ENCODE measurements around the gene CDH23. TPM values are rescaled to one million over a fixed set of nuclear protein-coding genes. Genes with fewer than 3 reads are reported as not detected.

The CDH23 gene
- total RNA-seq, 1 donor from 2014 or later, result 10.3 TPM

DNA sequence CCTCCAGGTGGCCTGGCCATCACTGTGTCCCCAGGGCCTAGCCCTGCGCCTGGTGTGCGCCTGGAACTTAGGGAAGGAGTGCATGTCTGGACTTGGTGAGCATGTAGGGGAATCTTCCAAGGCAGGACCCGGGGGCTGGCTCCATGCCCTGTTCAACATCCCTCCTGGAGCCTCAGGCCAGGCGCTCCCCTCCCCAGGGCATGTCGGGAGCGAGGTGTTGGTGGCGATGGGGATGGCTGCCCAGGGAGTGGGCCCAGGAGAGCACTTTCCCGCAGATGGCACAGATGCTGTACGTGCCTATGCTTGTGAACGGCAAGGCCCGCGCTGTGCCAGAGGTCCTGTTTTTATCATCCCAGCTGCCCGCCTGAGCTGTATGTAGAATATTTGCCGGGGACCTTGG, 55.0 kb downstream of the CDH23 start:
- intact Hi-C loops (cut with DNase I), result no loop called here
- Histone ChIP-seq H3K27me3 (no peaks in the 10 kb centered on the region), H3K27ac (no peak overlapping the region), H3K9me3 (no peaks in the 10 kb centered on the region), H3K36me3 (no peaks in the 10 kb centered on the region), H3K4me1 (no peaks in the 10 kb centered on the region), H3K4me3 (no peak overlapping the region)
- TF ChIP-seq, protein P1, sequence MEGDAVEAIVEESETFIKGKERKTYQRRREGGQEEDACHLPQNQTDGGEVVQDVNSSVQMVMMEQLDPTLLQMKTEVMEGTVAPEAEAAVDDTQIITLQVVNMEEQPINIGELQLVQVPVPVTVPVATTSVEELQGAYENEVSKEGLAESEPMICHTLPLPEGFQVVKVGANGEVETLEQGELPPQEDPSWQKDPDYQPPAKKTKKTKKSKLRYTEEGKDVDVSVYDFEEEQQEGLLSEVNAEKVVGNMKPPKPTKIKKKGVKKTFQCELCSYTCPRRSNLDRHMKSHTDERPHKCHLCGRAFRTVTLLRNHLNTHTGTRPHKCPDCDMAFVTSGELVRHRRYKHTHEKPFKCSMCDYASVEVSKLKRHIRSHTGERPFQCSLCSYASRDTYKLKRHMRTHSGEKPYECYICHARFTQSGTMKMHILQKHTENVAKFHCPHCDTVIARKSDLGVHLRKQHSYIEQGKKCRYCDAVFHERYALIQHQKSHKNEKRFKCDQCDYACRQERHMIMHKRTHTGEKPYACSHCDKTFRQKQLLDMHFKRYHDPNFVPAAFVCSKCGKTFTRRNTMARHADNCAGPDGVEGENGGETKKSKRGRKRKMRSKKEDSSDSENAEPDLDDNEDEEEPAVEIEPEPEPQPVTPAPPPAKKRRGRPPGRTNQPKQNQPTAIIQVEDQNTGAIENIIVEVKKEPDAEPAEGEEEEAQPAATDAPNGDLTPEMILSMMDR (IDR thresholded peaks at IDR 0.05), result no peak
- DNase-seq (ENCODE audit: extremely low spot score in 2 of 2), result no peak

DNA sequence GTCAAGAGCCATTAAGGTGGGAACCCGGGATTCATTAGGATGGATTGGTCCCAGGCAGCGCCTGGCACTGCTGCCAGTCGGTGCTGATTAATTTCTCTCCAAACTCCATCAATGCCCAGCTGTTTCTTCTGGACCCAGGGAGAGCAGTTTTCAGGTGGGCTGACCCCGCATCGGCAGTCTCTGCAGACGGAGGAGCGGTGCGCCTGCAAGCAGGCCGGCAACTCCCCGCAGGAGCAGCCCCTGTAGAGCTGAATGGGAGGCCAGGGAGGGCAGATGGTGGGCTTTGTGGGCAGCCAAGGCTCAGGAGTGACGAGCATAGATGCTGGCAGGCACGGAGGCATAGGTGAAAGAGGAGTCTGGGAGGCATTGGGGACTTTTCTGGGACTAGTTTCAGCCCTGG, 56.5 kb downstream of the CDH23 start:
- H3K9me3 ChIP-seq, result no peaks in the 10 kb centered on the region
- H3K27ac ChIP-seq, result no peak overlapping the region
- H3K36me3 ChIP-seq, result no peaks in the 10 kb centered on the region
- TF ChIP-seq, protein P1 (IDR thresholded peaks at IDR 0.05), result no peak
- TF ChIP-seq POLR2A (IDR thresholded peaks at IDR 0.05) (no peak), POLR2AphosphoS5 (IDR thresholded peaks at IDR 0.05; ENCODE audit: insufficient read depth in 1 of 2, low read depth in 1 of 2) (no peak)
- no peak overlapping the region for H3K4me3 ChIP-seq
- no peaks in the 10 kb centered on the region for H3K27me3 ChIP-seq
- no peak for DNase-seq (ENCODE audit: extremely low spot score in 2 of 2)
- intact Hi-C loops (cut with DNase I), result no loop called here
- no peaks in the 10 kb centered on the region for H3K4me1 ChIP-seq

GRCh38 chr10:71454347-71454746, 57.6 kb downstream of the CDH23 start:
- no peaks in the 10 kb centered on the region for H3K9me3 ChIP-seq
- H3K27me3 ChIP-seq, result no peaks in the 10 kb centered on the region
- DNase-seq (ENCODE audit: extremely low spot score in 2 of 2), result no peak
- intact Hi-C loops (cut with DNase I), result no loop called here
- no peak for TF ChIP-seq POLR2A (IDR thresholded peaks at IDR 0.05)
- no peak for TF ChIP-seq POLR2AphosphoS5 (IDR thresholded peaks at IDR 0.05; ENCODE audit: insufficient read depth in 1 of 2, low read depth in 1 of 2)
- TF ChIP-seq, protein P1 (IDR thresholded peaks at IDR 0.05), result no peak
- no peak overlapping the region for H3K4me3 ChIP-seq
- H3K36me3 ChIP-seq, result no peaks in the 10 kb centered on the region
- H3K27ac ChIP-seq, result no peak overlapping the region
- H3K4me1 ChIP-seq, result no peaks in the 10 kb centered on the region

- no peak overlapping the region for H3K27ac ChIP-seq
- no peaks in the 10 kb centered on the region for H3K36me3 ChIP-seq
- H3K4me1 ChIP-seq, result no peaks in the 10 kb centered on the region
- DNase-seq (ENCODE audit: extremely low spot score in 2 of 2), result no peak
- TF ChIP-seq POLR2AphosphoS5 (IDR thresholded peaks at IDR 0.05; ENCODE audit: insufficient read depth in 1 of 2, low read depth in 1 of 2) (no peak), POLR2A (IDR thresholded peaks at IDR 0.05) (no peak)
- TF ChIP-seq, protein P1 (IDR thresholded peaks at IDR 0.05), result no peak
- H3K9me3 ChIP-seq, result no peaks in the 10 kb centered on the region
- no peaks in the 10 kb centered on the region for H3K27me3 ChIP-seq
- intact Hi-C loops (cut with DNase I), result no loop called here
- no peak overlapping the region for H3K4me3 ChIP-seq
Observed at GRCh38 chr10:71455035-71455434, 58.3 kb downstream of the CDH23 start.

DNA sequence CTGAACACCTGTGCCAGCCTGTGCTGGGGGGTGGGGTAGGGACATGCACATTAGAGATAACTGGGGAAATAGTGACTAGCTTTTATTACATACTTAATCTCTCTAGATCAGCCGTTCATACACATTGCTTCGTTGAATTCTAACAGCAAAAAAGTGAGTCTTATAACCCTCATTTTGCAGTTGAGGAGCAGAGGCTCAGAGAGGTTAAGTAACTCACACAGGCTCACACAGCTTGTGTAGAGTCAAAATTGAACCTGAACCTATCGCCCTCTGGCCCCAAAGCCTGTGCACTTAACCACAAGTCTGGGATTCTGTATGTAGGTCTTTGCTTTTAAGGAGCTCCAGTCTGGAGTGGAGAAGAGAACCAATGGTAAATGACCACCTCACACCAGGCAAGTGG, 59.9 kb downstream of the CDH23 start:
- intact Hi-C loops (cut with DNase I), result no loop called here
- H3K27me3 ChIP-seq, result no peaks in the 10 kb centered on the region
- no peak for DNase-seq (ENCODE audit: extremely low spot score in 2 of 2)
- H3K36me3 ChIP-seq, result no peaks in the 10 kb centered on the region
- H3K4me1 ChIP-seq, result no peaks in the 10 kb centered on the region
- no peak overlapping the region for H3K27ac ChIP-seq
- H3K9me3 ChIP-seq, result no peaks in the 10 kb centered on the region
- no peak overlapping the region for H3K4me3 ChIP-seq
- no peak for TF ChIP-seq POLR2AphosphoS5 (IDR thresholded peaks at IDR 0.05; ENCODE audit: insufficient read depth in 1 of 2, low read depth in 1 of 2)
- TF ChIP-seq POLR2A (IDR thresholded peaks at IDR 0.05), result no peak
- TF ChIP-seq, protein P1 (IDR thresholded peaks at IDR 0.05), result no peak

Data from vagina (tissue), 2 donors.